Astrocyte (in vitro differentiated cells and primary cell): Measurements from ENCODE around the gene TRAF3IP1. TPM values are rescaled to one million over a fixed set of nuclear protein-coding genes. Genes with fewer than 3 reads are reported as not detected.

Experiments used
- DNase-seq: peaks from one replicate; pipeline ENCODE4 v3.0.0-alpha.2; 2010; ENCODE audit warnings: low read depth
- FAIRE-seq: peaks from 2 replicates; lab custom pipeline; 2011; peaks lifted over from hg19 to GRCh38; lab: Jason Lieb, UNC
- H2AFZ ChIP-seq: 2 replicates; pipeline ENCODE4 v1.6.0; 2012; ENCODE audit warnings: low read depth, low read length, inconsistent platforms
- H3K27ac ChIP-seq: 2 replicates; pipeline ENCODE4 v1.5.1; 2011; ENCODE audit warnings: low read depth, low read length, inconsistent platforms
- H3K27me3 ChIP-seq: 2 replicates; pipeline ENCODE4 v1.6.0; 2011; ENCODE audit warnings: low read length, inconsistent platforms; ENCODE audit not compliant: insufficient read depth
- H3K36me3 ChIP-seq: 2 replicates; pipeline ENCODE4 v1.5.1; 2011; ENCODE audit warnings: low read length, inconsistent platforms; ENCODE audit not compliant: insufficient read depth
- H3K4me1 ChIP-seq: 2 replicates; pipeline ENCODE4 v1.5.1; 2011; ENCODE audit warnings: low read length, inconsistent platforms; ENCODE audit not compliant: insufficient read depth
- H3K4me2 ChIP-seq: 2 replicates; pipeline ENCODE4 v1.6.0; 2012; ENCODE audit warnings: low read length, inconsistent platforms
- H3K4me3 ChIP-seq: 2 replicates; pipeline ENCODE4 v1.5.1; 2011; ENCODE audit warnings: low read depth, mild to moderate bottlenecking, low read length, inconsistent platforms; ENCODE audit not compliant: insufficient read depth
- H3K79me2 ChIP-seq: 2 replicates; pipeline ENCODE4 v1.6.0; 2012; ENCODE audit warnings: mild to moderate bottlenecking, low read length, inconsistent platforms; ENCODE audit not compliant: insufficient read depth
- H3K9ac ChIP-seq: 2 replicates; pipeline ENCODE4 v1.6.0; 2012; ENCODE audit warnings: mild to moderate bottlenecking, low read length, inconsistent platforms
- H3K9me3 ChIP-seq: 2 replicates; pipeline ENCODE4 v1.5.1; 2012; ENCODE audit warnings: low read depth, mild to moderate bottlenecking, low read length, inconsistent platforms; ENCODE audit not compliant: insufficient read depth
- H4K20me1 ChIP-seq: 2 replicates; pipeline ENCODE4 v1.6.0; 2012; ENCODE audit warnings: low read length, inconsistent platforms; ENCODE audit not compliant: insufficient read depth
- H3K27ac Mint-ChIP-seq: one replicate; pipeline ENCODE4 v1.8.0; 2021; ENCODE audit warnings: mild to moderate bottlenecking, mixed read lengths; ENCODE audit not compliant: unreplicated experiment
- H3K27me3 Mint-ChIP-seq: one replicate; pipeline ENCODE4 v1.8.0; 2021; ENCODE audit warnings: low read depth, mixed read lengths; ENCODE audit not compliant: unreplicated experiment
- H3K36me3 Mint-ChIP-seq: one replicate; pipeline ENCODE4 v1.8.0; 2021; ENCODE audit warnings: low read depth, mixed read lengths; ENCODE audit not compliant: unreplicated experiment
- H3K4me1 Mint-ChIP-seq: one replicate; pipeline ENCODE4 v1.8.0; 2021; ENCODE audit warnings: low read depth, mixed read lengths; ENCODE audit not compliant: unreplicated experiment
- H3K4me3 Mint-ChIP-seq: one replicate; pipeline ENCODE4 v1.8.0; 2021; ENCODE audit warnings: mild to moderate bottlenecking, moderate library complexity, mixed read lengths; ENCODE audit not compliant: unreplicated experiment
- H3K9me3 Mint-ChIP-seq: one replicate; pipeline ENCODE4 v1.8.0; 2021; ENCODE audit warnings: mild to moderate bottlenecking, mixed read lengths; ENCODE audit not compliant: unreplicated experiment
- CTCF ChIP-seq: IDR thresholded peaks from 2 replicates; pipeline ENCODE4 v1.5.1; 2011; ENCODE audit warnings: low read depth, mild to moderate bottlenecking, inconsistent platforms, low read length, moderate library complexity; ENCODE audit not compliant: insufficient read depth
- EZH2 ChIP-seq: IDR thresholded peaks from 2 replicates; pipeline ENCODE4 v1.6.1; 2012; ENCODE audit warnings: mild to moderate bottlenecking, low read length, inconsistent platforms; ENCODE audit not compliant: insufficient read depth
- total RNA-seq: library from RNA; stranded (reverse); gene quantifications from 2 replicates; pipeline ENCODE4 v1.2.1, GENCODE V29; 2021

The TRAF3IP1 gene
- total RNA-seq, 1 donor from 2014 or later: 19.6 TPM

- no peak overlapping the region for H3K9ac ChIP-seq
- peaks cover 29% of the 10 kb centered on the region for H3K79me2 ChIP-seq
- no peak overlapping the region for H3K4me3 ChIP-seq
- FAIRE-seq: no peak
- H4K20me1 ChIP-seq: peaks cover 27% of the 10 kb centered on the region
- H3K4me1 Mint-ChIP-seq: no peaks in the 10 kb centered on the region
- H3K27ac Mint-ChIP-seq: no peak overlapping the region
- H3K9me3 ChIP-seq: no peaks in the 10 kb centered on the region
- TF ChIP-seq EZH2 (no peak), CTCF (peak; percentile 24)
- no peaks in the 10 kb centered on the region for H3K27me3 ChIP-seq
- H3K27ac ChIP-seq: no peak overlapping the region
- peaks cover 17% of the 10 kb centered on the region for H3K36me3 Mint-ChIP-seq
- no peaks in the 10 kb centered on the region for H3K4me1 ChIP-seq
- no peak overlapping the region for H2AFZ ChIP-seq
- H3K4me3 Mint-ChIP-seq: no peak overlapping the region
- peaks cover 24% of the 10 kb centered on the region for H3K27me3 Mint-ChIP-seq
- H3K36me3 ChIP-seq: no peaks in the 10 kb centered on the region
- no peaks in the 10 kb centered on the region for H3K9me3 Mint-ChIP-seq
- no peak overlapping the region for H3K4me2 ChIP-seq
- no peak for DNase-seq
Observed at GRCh38 chr2:238277695-238278094, 42.6 kb upstream of the TRAF3IP1 start.

- Histone ChIP-seq H4K20me1 (peaks cover 31% of the 10 kb centered on the region), H2AFZ (no peak overlapping the region), H3K9ac (no peak overlapping the region), H3K27ac (no peak overlapping the region), H3K79me2 (peaks cover 40% of the 10 kb centered on the region), H3K36me3 (no peaks in the 10 kb centered on the region), H3K4me3 (no peak overlapping the region), H3K4me1 (no peaks in the 10 kb centered on the region), H3K4me2 (no peak overlapping the region), H3K27me3 (no peaks in the 10 kb centered on the region), H3K9me3 (no peaks in the 10 kb centered on the region)
- Mint-ChIP-seq H3K36me3 (peaks cover 16% of the 10 kb centered on the region), H3K4me1 (no peaks in the 10 kb centered on the region), H3K27ac (no peak overlapping the region), H3K4me3 (no peak overlapping the region), H3K27me3 (peaks cover 28% of the 10 kb centered on the region), H3K9me3 (no peaks in the 10 kb centered on the region)
- TF ChIP-seq CTCF (no peak), EZH2 (no peak)
- FAIRE-seq (no peak), DNase-seq (no peak)
Observed at GRCh38 chr2:238278626-238279323, 41.5 kb upstream of the TRAF3IP1 start.

GRCh38 chr2:238279324-238279682 is 41.0 kb upstream of the TRAF3IP1 start:
- no peaks in the 10 kb centered on the region for H3K4me1 Mint-ChIP-seq

More at GRCh38 chr2:238279324-238279682, 41.0 kb upstream of the TRAF3IP1 start:
- Histone ChIP-seq H3K9ac (no peak overlapping the region), H3K4me2 (no peak overlapping the region), H3K36me3 (no peaks in the 10 kb centered on the region), H3K4me3 (no peak overlapping the region), H4K20me1 (peaks cover 31% of the 10 kb centered on the region), H3K4me1 (no peaks in the 10 kb centered on the region), H3K9me3 (no peaks in the 10 kb centered on the region), H3K27ac (no peak overlapping the region), H2AFZ (no peak overlapping the region), H3K27me3 (no peaks in the 10 kb centered on the region), H3K79me2 (peaks cover 43% of the 10 kb centered on the region)
- no peak for FAIRE-seq
- H3K4me3 Mint-ChIP-seq: no peak overlapping the region
- H3K9me3 Mint-ChIP-seq: no peaks in the 10 kb centered on the region
- DNase-seq: no peak
- H3K27me3 Mint-ChIP-seq: peaks cover 28% of the 10 kb centered on the region
- TF ChIP-seq EZH2: no peak
- TF ChIP-seq CTCF: no peak
- peaks cover 14% of the 10 kb centered on the region for H3K36me3 Mint-ChIP-seq
- H3K27ac Mint-ChIP-seq: no peak overlapping the region
